Naive thymus-derived CD4-positive, alpha-beta T cell (primary cell): ENCODE measurements around the gene MLLT1. TPM values are rescaled to one million over a fixed set of nuclear protein-coding genes. Genes with fewer than 3 reads are reported as not detected.

Source experiments
- ATAC-seq: fragments of 150-1000 bp; cut with Tn5 transposase; 2 replicates; pipeline ENCODE4 v1.10.0; 2021; ENCODE audit warnings: mild to moderate bottlenecking, moderate library complexity
- CTCF ChIA-PET: fragments of 350-600 bp; sonication (Branson Sonifier 250); formaldehyde crosslinking; loops from one replicate; lab custom pipeline; 2021; ENCODE audit warnings: antibody characterized with exemption; lab: Charles Lee
- POLR2A ChIA-PET: fragments of 350-600 bp; sonication (Branson Sonifier 250); formaldehyde crosslinking; loops from one replicate; lab custom pipeline; 2021; ENCODE audit warnings: antibody characterized with exemption, inconsistent platforms; lab: Charles Lee
- DNase-seq, 9 donors: peaks; one replicate each; pipeline versions ENCODE4 v3.0.0 to v3.0.0-alpha.2; 2020 to 2022; ENCODE audit warnings: mixed read lengths in 1 of 9
- H3K27ac ChIP-seq: one replicate; pipeline ENCODE4 v1.7.0; 2013; ENCODE audit warnings: mild to moderate bottlenecking, low read depth, low read length, moderate library complexity
- H3K27me3 ChIP-seq, 2 donors: one replicate each; pipeline ENCODE4 v1.7.0; 2013; ENCODE audit warnings: low read length in 2 of 2, mild to moderate bottlenecking in 2 of 2, moderate library complexity in 2 of 2; ENCODE audit not compliant: control insufficient read depth in 2 of 2, insufficient read depth in 2 of 2
- H3K36me3 ChIP-seq, 3 experiments: 1 replicate in 2 of 3; 2 replicates in 1 of 3; pipeline ENCODE4 v1.7.0; 2013; ENCODE audit warnings: low read length in 3 of 3, mild to moderate bottlenecking in 3 of 3, moderate library complexity in 1 of 3; ENCODE audit not compliant: insufficient read depth in 3 of 3, control insufficient read depth in 2 of 3
- H3K4me1 ChIP-seq, 2 donors: one replicate each; pipeline ENCODE4 v1.7.0; 2013; ENCODE audit warnings: low read length in 2 of 2, mild to moderate bottlenecking in 2 of 2, moderate library complexity in 1 of 2; ENCODE audit not compliant: control insufficient read depth in 2 of 2, insufficient read depth in 2 of 2
- H3K4me3 ChIP-seq: 2 replicates; pipeline ENCODE4 v1.7.0; 2013; ENCODE audit warnings: mild to moderate bottlenecking, low read length
- H3K9me3 ChIP-seq, 3 experiments: 1 replicate in 2 of 3; 2 replicates in 1 of 3; pipeline ENCODE4 v1.7.0; 2013; ENCODE audit warnings: low read length in 3 of 3; ENCODE audit not compliant: control insufficient read depth in 2 of 3
- H3K27ac Mint-ChIP-seq, 9 donors: one replicate each; pipeline ENCODE4 v1.8.0; 2020 to 2022; ENCODE audit warnings: mixed read lengths in 9 of 9, mild to moderate bottlenecking in 8 of 9, moderate library complexity in 5 of 9, inconsistent platforms in 2 of 9
- H3K27me3 Mint-ChIP-seq, 5 donors: one replicate each; pipeline ENCODE4 v1.8.0; 2021 to 2022; ENCODE audit warnings: mixed read lengths in 5 of 5, mild to moderate bottlenecking in 1 of 5
- H3K36me3 Mint-ChIP-seq, 5 donors: one replicate each; pipeline ENCODE4 v1.8.0; 2020 to 2022; ENCODE audit warnings: mixed read lengths in 5 of 5, mild to moderate bottlenecking in 3 of 5, inconsistent platforms in 1 of 5
- H3K4me1 Mint-ChIP-seq, 7 donors: one replicate each; pipeline ENCODE4 v1.8.0; 2020 to 2022; ENCODE audit warnings: mixed read lengths in 7 of 7, mild to moderate bottlenecking in 3 of 7, inconsistent platforms in 1 of 7
- H3K4me3 Mint-ChIP-seq, 10 donors: one replicate each; pipeline ENCODE4 v1.8.0; 2020 to 2022; ENCODE audit warnings: mild to moderate bottlenecking in 10 of 10, mixed read lengths in 10 of 10, moderate library complexity in 6 of 10, inconsistent platforms in 2 of 10
- H3K9me3 Mint-ChIP-seq, 11 donors: one replicate each; pipeline ENCODE4 v1.8.0; 2020 to 2022; ENCODE audit warnings: mixed read lengths in 11 of 11, mild to moderate bottlenecking in 4 of 11, inconsistent platforms in 1 of 11, moderate library complexity in 1 of 11
- intact Hi-C, 2 donors: fragments of 100-400 bp; cut with micrococcal nuclease; formaldehyde crosslinking; loops; one replicate each; pipeline ENCODE4 v1.15.1; 2023
- polyA plus RNA-seq, 2 donors: library from polyadenylated mRNA; unstranded; fragments of 300-500 nt; fragmentation: Illumina TruSeq; gene quantifications; one replicate each; pipeline ENCODE4 v1.2.3, GENCODE V29; 2021
- total RNA-seq, 6 experiments: library from RNA in 5 of 6; stranded (reverse) in 5 of 6; gene quantifications; 1 replicate in 5 of 6; 2 replicates in 1 of 6; pipeline ENCODE4 v1.2.3 and lab custom pipeline; 2021 to 2026

Gene MLLT1
- total and polyA plus RNA-seq, 7 experiments from 2014 or later, result 0.57 to 47.5 (median 37.5) TPM

DNA sequence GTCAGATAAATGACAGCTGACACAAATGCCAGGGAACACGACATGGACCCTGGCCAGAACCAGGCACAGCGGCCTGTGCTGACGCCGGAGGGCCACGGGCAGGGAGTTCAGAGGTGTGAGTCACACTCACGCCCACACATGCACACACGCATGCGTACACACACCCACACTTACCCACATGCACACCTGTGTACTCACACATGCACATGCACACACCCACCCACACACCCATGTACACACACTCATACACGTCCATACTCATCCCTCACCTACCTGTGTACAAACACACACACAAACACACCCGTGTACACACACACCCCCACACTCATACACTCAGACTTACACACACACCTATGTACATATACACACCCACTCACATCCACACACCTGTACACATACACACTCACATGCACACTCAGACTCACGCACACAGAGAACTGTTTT is 40.4 kb downstream of the MLLT1 start:
- POLR2A ChIA-PET, result no interaction called here

DNA sequence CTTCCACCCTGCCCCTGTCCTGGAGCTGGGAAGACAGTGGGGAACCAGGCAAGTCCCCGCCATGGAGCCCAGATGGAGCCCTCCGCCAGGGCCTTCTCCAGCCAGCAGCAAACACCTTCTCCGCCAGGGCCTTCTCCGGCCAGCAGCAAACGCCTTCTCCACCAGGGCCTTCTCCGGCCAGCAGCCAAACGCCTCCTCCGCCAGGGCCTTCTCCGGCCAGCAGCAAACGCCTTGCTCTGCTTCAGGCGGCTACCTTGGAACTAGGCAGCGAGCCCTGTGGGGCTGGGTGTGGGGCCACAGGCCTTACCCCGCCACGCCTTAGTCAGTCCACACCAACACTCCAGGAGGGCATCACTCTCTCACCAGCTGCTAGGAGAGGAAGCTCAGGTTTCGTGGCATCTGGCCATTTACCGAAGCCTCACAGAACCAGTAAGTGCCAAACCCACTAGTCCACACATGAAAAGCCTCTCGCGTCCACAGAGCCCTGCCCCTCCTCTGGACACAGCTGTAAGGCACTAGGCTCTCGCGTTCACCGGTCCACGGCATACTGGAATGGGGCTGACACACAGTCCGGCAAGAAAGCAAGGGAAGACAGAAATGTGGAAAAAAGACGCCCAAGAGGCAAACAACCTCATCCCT is 41.0 kb downstream of the MLLT1 start:
- H3K27ac ChIP-seq, result no peak overlapping the region
- POLR2A ChIA-PET, result no interaction called here
- no peaks in the 10 kb centered on the region for H3K9me3 ChIP-seq
- H3K36me3 ChIP-seq, result no peaks in the 10 kb centered on the region
- H3K27me3 Mint-ChIP-seq, result no peaks in the 10 kb centered on the region
- H3K4me1 ChIP-seq, result peaks cover 0 to 4% of the 10 kb centered on the region in 2 donors
- peaks cover 0 to 2% (median 0%) of the 10 kb centered on the region in 5 donors for H3K36me3 Mint-ChIP-seq
- no peak overlapping the region for H3K4me3 ChIP-seq
- no peaks in the 10 kb centered on the region for H3K9me3 Mint-ChIP-seq
- intact Hi-C loops, result no loop called here
- H3K27ac Mint-ChIP-seq, result peak overlapping the region in 2 of 9 donors; percentile 46 to 47
- CTCF ChIA-PET, result no interaction called here
- no peaks in the 10 kb centered on the region for H3K27me3 ChIP-seq
- no peak for DNase-seq
- ATAC-seq, result no peak
- peak overlapping the region in 1 of 10 donors; percentile 25 for H3K4me3 Mint-ChIP-seq
- H3K4me1 Mint-ChIP-seq, result peaks cover 19 to 61% (median 43%) of the 10 kb centered on the region in 7 donors

More for the DNA sequence above, 40.4 kb downstream of the MLLT1 start:
- Mint-ChIP-seq H3K36me3 (peaks cover 0 to 4% (median 0%) of the 10 kb centered on the region in 5 donors), H3K27ac (peak overlapping the region in 4 of 9 donors; percentile 0 to 73 (median 12)), H3K4me3 (peak overlapping the region in 1 of 10 donors; percentile 13), H3K4me1 (peaks cover 25 to 65% (median 47%) of the 10 kb centered on the region in 7 donors), H3K9me3 (no peaks in the 10 kb centered on the region), H3K27me3 (no peaks in the 10 kb centered on the region)
- no peaks in the 10 kb centered on the region for H3K27me3 ChIP-seq
- no peak overlapping the region for H3K4me3 ChIP-seq
- CTCF ChIA-PET, result no interaction called here
- ATAC-seq (no peak), DNase-seq (no peak)
- no peaks in the 10 kb centered on the region for H3K9me3 ChIP-seq
- peaks cover 5 to 8% of the 10 kb centered on the region in 2 donors for H3K4me1 ChIP-seq
- H3K36me3 ChIP-seq, result no peaks in the 10 kb centered on the region
- intact Hi-C loops, result no loop called here
- no peak overlapping the region for H3K27ac ChIP-seq

DNA sequence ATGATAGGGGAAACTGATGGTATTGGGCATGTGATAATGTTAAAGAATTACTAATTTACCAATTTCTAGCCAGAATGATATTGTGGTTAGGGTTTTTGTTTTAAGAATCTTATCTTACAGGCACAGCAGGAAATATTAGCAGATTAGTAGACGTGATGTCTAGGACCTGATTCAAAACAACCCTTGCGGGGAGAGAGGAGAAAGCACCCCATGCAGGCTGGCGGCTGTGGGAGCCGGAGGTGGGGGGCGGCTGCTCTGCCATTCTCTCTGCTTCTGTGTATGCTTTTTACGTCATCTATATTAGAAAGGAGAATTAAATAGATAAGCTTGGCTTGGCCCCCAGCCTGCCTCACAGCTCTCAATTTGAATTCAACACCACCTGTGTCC is 41.5 kb downstream of the MLLT1 start:
- POLR2A ChIA-PET, result no interaction called here
- H3K9me3 ChIP-seq, result no peaks in the 10 kb centered on the region
- Mint-ChIP-seq H3K4me3 (peak overlapping the region in 2 of 10 donors; percentile 8 to 41), H3K27me3 (no peaks in the 10 kb centered on the region), H3K9me3 (no peaks in the 10 kb centered on the region), H3K27ac (peak overlapping the region in 7 of 9 donors; percentile 4 to 69 (median 23)), H3K4me1 (peaks cover 14 to 56% (median 41%) of the 10 kb centered on the region in 7 donors), H3K36me3 (peaks cover 0 to 2% (median 0%) of the 10 kb centered on the region in 5 donors)
- ATAC-seq (peak; percentile 47), DNase-seq (no peak)
- H3K27me3 ChIP-seq, result no peaks in the 10 kb centered on the region
- CTCF ChIA-PET, result interaction anchor here (0.6 kb wide), 1 partner anchor 21 kb away, joined by 3 read pairs; no protein-coding TSS in a partner anchor
- intact Hi-C loops, result no loop called here
- H3K4me3 ChIP-seq, result no peak overlapping the region
- H3K4me1 ChIP-seq, result peaks cover 0 to 4% of the 10 kb centered on the region in 2 donors
- H3K36me3 ChIP-seq, result no peaks in the 10 kb centered on the region
- H3K27ac ChIP-seq, result no peak overlapping the region

- no peak for DNase-seq
- ChIA-PET POLR2A (no interaction called here), CTCF (no interaction called here)
- Mint-ChIP-seq H3K27ac (peak overlapping the region in 2 of 9 donors; percentile 38 to 70), H3K4me3 (no peak overlapping the region), H3K27me3 (no peaks in the 10 kb centered on the region), H3K4me1 (peaks cover 17 to 59% (median 41%) of the 10 kb centered on the region in 7 donors), H3K36me3 (peaks cover 0 to 2% (median 0%) of the 10 kb centered on the region in 5 donors), H3K9me3 (no peaks in the 10 kb centered on the region)
- H3K9me3 ChIP-seq, result no peaks in the 10 kb centered on the region
- H3K27me3 ChIP-seq, result no peaks in the 10 kb centered on the region
- no peak for ATAC-seq
- H3K4me3 ChIP-seq, result no peak overlapping the region
- no peaks in the 10 kb centered on the region for H3K36me3 ChIP-seq
- no peak overlapping the region for H3K27ac ChIP-seq
- intact Hi-C loops, result no loop called here
- peaks cover 0 to 4% of the 10 kb centered on the region in 2 donors for H3K4me1 ChIP-seq
Measured at GRCh38 chr19:6236310-6237291, 43.2 kb downstream of the MLLT1 start.

DNA sequence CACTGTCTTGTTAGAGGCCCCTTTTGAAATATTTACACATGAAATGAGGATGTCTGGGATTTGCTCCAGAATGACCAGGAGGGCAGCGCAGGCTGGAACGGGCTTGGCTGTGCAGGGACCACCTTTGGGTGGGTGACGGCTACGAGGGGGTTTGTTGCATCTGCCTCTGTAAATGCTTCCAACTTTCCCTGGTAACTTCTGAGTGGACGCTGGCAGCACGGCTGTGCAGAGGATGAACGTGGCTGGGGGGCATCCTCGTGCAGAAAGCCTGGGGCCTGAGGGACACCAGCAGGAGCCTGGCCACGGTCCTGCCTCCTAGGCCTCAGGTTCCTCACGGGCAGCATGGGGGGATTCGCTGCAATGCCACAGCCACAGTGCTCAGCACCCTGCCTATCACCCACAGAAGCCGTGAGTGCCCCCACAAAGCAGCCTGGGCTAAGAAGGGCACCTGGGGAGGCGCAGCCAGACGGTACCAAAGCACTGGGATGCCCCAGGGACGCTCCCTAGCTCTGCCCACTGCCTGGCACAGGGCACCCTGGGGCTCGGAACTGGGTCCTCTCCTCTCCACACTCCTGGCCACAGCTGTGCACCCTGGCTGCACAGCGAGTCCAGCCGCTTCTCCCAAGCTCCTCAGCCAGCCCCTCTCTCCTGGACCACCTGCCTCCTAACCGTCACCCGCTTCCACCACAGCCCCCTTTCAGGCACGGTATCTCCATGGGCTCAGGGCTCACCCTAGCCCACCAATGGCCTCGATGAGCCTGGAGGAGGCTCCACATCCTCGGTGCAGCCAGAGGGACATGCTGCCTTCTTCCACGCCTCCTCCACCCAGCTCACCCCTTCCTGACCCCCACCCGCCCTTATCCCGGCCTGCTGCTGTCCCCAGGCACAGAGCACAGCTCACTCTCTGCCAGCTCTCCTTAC is 44.5 kb downstream of the MLLT1 start:
- peak overlapping the region in 5 of 9 donors; percentile 11 to 82 (median 70) for H3K27ac Mint-ChIP-seq
- DNase-seq (no peak), ATAC-seq (no peak)
- no peaks in the 10 kb centered on the region for H3K9me3 ChIP-seq
- no peak overlapping the region for H3K4me3 Mint-ChIP-seq
- H3K27ac ChIP-seq, result no peak overlapping the region
- no peaks in the 10 kb centered on the region for H3K9me3 Mint-ChIP-seq
- H3K27me3 ChIP-seq, result no peaks in the 10 kb centered on the region
- peaks cover 0 to 8% (median 0%) of the 10 kb centered on the region in 3 experiments for H3K36me3 ChIP-seq
- peaks cover 20 to 56% (median 48%) of the 10 kb centered on the region in 7 donors for H3K4me1 Mint-ChIP-seq
- H3K4me1 ChIP-seq, result peaks cover 0 to 4% of the 10 kb centered on the region in 2 donors
- intact Hi-C loops, result no loop called here
- H3K36me3 Mint-ChIP-seq, result peaks cover 0 to 5% (median 2%) of the 10 kb centered on the region in 5 donors
- H3K27me3 Mint-ChIP-seq, result no peaks in the 10 kb centered on the region
- no peak overlapping the region for H3K4me3 ChIP-seq
- ChIA-PET POLR2A (interaction anchor here (0.6 kb wide), 1 partner anchor 58 kb away, joined by 3 read pairs; no protein-coding TSS in a partner anchor), CTCF (no interaction called here)

DNA sequence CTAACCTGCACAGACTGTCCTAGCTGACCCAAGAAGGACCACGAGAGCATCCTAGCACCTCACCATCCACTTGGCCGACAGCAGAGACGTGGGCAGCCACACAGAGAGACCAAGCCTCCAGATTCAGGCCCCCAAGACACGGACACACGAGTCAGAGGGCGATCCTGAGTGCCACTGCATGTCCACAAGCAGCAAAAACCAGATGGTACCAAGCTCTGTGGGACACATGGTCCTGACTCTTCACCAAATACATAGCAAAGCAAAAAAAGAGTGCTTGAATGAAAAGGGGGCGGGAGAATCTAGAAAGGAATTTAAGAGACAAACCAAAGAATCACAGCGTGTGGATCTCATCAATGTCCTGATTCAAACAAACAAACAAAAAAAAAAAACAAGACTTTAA is 45.2 kb downstream of the MLLT1 start:
- Histone ChIP-seq H3K4me3 (no peak overlapping the region), H3K36me3 (peaks cover 0 to 16% (median 0%) of the 10 kb centered on the region in 3 experiments), H3K27me3 (no peaks in the 10 kb centered on the region), H3K9me3 (no peaks in the 10 kb centered on the region), H3K27ac (no peak overlapping the region), H3K4me1 (peaks cover 0 to 3% of the 10 kb centered on the region in 2 donors)
- H3K9me3 Mint-ChIP-seq, result no peaks in the 10 kb centered on the region
- H3K27ac Mint-ChIP-seq, result peak overlapping the region in 4 of 9 donors; percentile 5 to 82 (median 41)
- H3K36me3 Mint-ChIP-seq, result peaks cover 0 to 7% (median under 1%) of the 10 kb centered on the region in 5 donors
- ATAC-seq (no peak), DNase-seq (no peak)
- ChIA-PET CTCF (no interaction called here), POLR2A (no interaction called here)
- intact Hi-C loops, result no loop called here
- H3K4me3 Mint-ChIP-seq, result no peak overlapping the region
- H3K27me3 Mint-ChIP-seq, result no peaks in the 10 kb centered on the region
- H3K4me1 Mint-ChIP-seq, result peaks cover 18 to 52% (median 44%) of the 10 kb centered on the region in 7 donors
